Esophagus muscularis mucosa (tissue), 4 donors: ENCODE measurements around the gene KRTAP4-3. TPM values are rescaled to one million over a fixed set of nuclear protein-coding genes. Genes with fewer than 3 reads are reported as not detected.
"Not testable (repeated sequence)": the region's sequence is repeated elsewhere in the genome, so short reads cannot be mapped to it uniquely, and the experiment has no call there.

Source experiments
- DNase-seq: peaks from one replicate; pipeline ENCODE4 v3.0.0-alpha.2; 2017; ENCODE audit errors: extremely low spot score
- H3K27ac ChIP-seq, 4 donors: fragments of 200-600 bp; sonication (generic); replicated peaks in 1 of 4; 1 replicate in 3 of 4; 2 replicates in 1 of 4; pipeline ENCODE4 v1.5.1; 2016 to 2019; ENCODE audit warnings: mild to moderate bottlenecking in 1 of 4
- H3K27me3 ChIP-seq, 4 donors: fragments of 200-600 bp; sonication (generic); one replicate each; pipeline versions ENCODE4 v1.5.1 to v1.6.0; 2016 to 2019
- H3K36me3 ChIP-seq, 4 donors: fragments of 200-600 bp; sonication (generic); one replicate each; pipeline ENCODE4 v1.5.1; 2016 to 2019
- H3K4me1 ChIP-seq, 4 donors: fragments of 200-600 bp; sonication (generic); one replicate each; pipeline ENCODE4 v1.5.1; 2016 to 2019
- H3K4me3 ChIP-seq, 4 donors: fragments of 200-600 bp; sonication (generic); 1 replicate in 2 of 4; 2 replicates in 2 of 4; pipeline ENCODE4 v1.5.1; 2016 to 2019; ENCODE audit warnings: mild to moderate bottlenecking in 4 of 4, moderate library complexity in 1 of 4
- H3K9me3 ChIP-seq, 4 donors: fragments of 200-600 bp; sonication (generic); 1 replicate in 3 of 4; 2 replicates in 1 of 4; pipeline ENCODE4 v1.5.1; 2016 to 2019
- EP300 ChIP-seq: sonication (generic); formaldehyde crosslinking; IDR thresholded peaks from one replicate; pipeline ENCODE4 v1.6.1; 2017; ENCODE audit warnings: antibody characterized with exemption
- POLR2A ChIP-seq: fragments of 450-650 bp; IDR thresholded peaks from one replicate; pipeline ENCODE4 v1.6.1; 2017; ENCODE audit warnings: antibody characterized with exemption, moderate library complexity, mild to moderate bottlenecking, low read depth
- POLR2AphosphoS5 ChIP-seq, 2 donors: sonication (generic); formaldehyde crosslinking; IDR thresholded peaks; one replicate each; pipeline ENCODE4 v1.6.1; 2017; ENCODE audit warnings: antibody characterized with exemption in 2 of 2
- WGBS: methylation state at CpG from one replicate; pipeline ENCODE4 v1.1.5; 2018; 5-methylcytosine and 5-hydroxymethylcytosine counted together
- intact Hi-C: fragments of 100-400 bp; cut with DNase I; formaldehyde crosslinking; loops from one replicate; pipeline ENCODE4 v1.15.1; 2023
- total RNA-seq, 4 donors: library from RNA; depleted of rRNA; stranded (reverse); fragments of >200 nt; gene quantifications; one replicate each; pipeline versions ENCODE4 v1.1.0 to v1.2.1, GENCODE V29; 2016
- TF ChIP-seq, protein P1 (sequence below), 3 experiments: fragments of 200-600 bp in 2 of 3; fragments of 450-650 bp in 1 of 3; sonication (generic) in 2 of 3; IDR thresholded peaks; one replicate each; pipeline ENCODE4 v1.5.1; 2017 to 2019; ENCODE audit warnings: antibody characterized with exemption in 3 of 3, mild to moderate bottlenecking in 2 of 3, moderate library complexity in 1 of 3

The KRTAP4-3 gene
- total RNA-seq, 4 donors from 2014 or later: not detected

DNA sequence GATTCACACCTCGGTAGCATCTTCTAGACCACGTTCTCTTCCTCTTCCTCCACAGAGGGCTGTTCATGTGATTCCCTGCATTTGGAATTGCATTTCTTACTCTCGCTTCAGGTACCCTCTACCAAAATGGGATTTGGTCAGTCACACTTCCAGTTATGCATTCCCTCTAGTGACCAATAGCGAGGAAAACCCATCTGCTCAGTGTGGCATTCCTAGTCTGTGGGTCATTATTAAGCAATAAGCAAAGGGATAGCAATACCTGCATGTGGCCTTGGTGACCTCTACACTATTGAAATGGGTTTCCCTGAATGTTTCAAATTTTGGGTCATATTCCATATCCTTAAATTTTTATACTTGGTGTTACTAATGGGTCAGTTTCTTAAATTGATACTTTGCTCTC is 18.0 kb downstream of the KRTAP4-3 start:
- no peaks in the 10 kb centered on the region for H3K9me3 ChIP-seq
- peaks cover 0 to under 1% (median 0%) of the 10 kb centered on the region in 4 donors for H3K27me3 ChIP-seq
- H3K36me3 ChIP-seq: no peaks in the 10 kb centered on the region
- TF ChIP-seq EP300: no peak
- no peak for TF ChIP-seq POLR2AphosphoS5 (IDR thresholded peaks at IDR 0.05)
- TF ChIP-seq, protein P1, sequence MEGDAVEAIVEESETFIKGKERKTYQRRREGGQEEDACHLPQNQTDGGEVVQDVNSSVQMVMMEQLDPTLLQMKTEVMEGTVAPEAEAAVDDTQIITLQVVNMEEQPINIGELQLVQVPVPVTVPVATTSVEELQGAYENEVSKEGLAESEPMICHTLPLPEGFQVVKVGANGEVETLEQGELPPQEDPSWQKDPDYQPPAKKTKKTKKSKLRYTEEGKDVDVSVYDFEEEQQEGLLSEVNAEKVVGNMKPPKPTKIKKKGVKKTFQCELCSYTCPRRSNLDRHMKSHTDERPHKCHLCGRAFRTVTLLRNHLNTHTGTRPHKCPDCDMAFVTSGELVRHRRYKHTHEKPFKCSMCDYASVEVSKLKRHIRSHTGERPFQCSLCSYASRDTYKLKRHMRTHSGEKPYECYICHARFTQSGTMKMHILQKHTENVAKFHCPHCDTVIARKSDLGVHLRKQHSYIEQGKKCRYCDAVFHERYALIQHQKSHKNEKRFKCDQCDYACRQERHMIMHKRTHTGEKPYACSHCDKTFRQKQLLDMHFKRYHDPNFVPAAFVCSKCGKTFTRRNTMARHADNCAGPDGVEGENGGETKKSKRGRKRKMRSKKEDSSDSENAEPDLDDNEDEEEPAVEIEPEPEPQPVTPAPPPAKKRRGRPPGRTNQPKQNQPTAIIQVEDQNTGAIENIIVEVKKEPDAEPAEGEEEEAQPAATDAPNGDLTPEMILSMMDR (IDR thresholded peaks at IDR 0.05): no peak
- no peak for TF ChIP-seq POLR2A
- WGBS: 89% methylated on average over 4 of the region's 4 CpGs
- H3K4me3 ChIP-seq: no peak overlapping the region
- no peak overlapping the region for H3K27ac ChIP-seq
- intact Hi-C loops: no loop called here
- no peaks in the 10 kb centered on the region for H3K4me1 ChIP-seq
- DNase-seq: no peak

DNA sequence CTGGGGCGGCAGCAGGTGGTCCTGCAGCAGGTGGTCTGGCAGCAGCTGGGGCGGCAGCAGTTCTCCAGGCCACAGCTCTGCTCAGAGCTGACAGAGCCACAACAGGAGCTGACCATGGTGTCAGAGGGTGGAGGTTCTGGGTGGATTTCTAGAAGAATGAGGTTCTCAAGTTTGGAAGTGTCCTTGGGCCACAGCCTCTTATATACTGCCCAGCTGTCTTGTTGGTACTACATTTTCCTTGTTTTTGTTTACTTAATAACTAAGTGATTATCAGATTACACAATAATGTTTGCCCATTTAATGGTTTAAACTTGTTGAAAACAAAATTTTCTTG is 18.4 kb downstream of the KRTAP4-3 start, which contains the start of gene KRTAP4-5:
TSS of gene KRTAP4-5 (minus strand) at position 174 of the 334 bp plus-strand sequence. CDS start at position 116, 58 bp downstream.
- H3K27ac ChIP-seq: no peak within 1 kb of the TSS
- intact Hi-C loops: no loop called here
- no peak within 1 kb of the TSS for H3K4me3 ChIP-seq
- no peak for DNase-seq
- TF ChIP-seq POLR2AphosphoS5 (IDR thresholded peaks at IDR 0.05) (no peak), POLR2A (no peak), EP300 (no peak)
- TF ChIP-seq, protein P1 (IDR thresholded peaks at IDR 0.05): no peak
- H3K9me3 ChIP-seq: no peaks in the 10 kb centered on the region
- WGBS: no CpG with 5 or more reads among the region's 2 CpGs
- H3K27me3 ChIP-seq: no peaks in the 10 kb centered on the region
- H3K36me3 ChIP-seq: no peaks in the 10 kb centered on the region
- no peaks in the 10 kb centered on the region for H3K4me1 ChIP-seq

DNA sequence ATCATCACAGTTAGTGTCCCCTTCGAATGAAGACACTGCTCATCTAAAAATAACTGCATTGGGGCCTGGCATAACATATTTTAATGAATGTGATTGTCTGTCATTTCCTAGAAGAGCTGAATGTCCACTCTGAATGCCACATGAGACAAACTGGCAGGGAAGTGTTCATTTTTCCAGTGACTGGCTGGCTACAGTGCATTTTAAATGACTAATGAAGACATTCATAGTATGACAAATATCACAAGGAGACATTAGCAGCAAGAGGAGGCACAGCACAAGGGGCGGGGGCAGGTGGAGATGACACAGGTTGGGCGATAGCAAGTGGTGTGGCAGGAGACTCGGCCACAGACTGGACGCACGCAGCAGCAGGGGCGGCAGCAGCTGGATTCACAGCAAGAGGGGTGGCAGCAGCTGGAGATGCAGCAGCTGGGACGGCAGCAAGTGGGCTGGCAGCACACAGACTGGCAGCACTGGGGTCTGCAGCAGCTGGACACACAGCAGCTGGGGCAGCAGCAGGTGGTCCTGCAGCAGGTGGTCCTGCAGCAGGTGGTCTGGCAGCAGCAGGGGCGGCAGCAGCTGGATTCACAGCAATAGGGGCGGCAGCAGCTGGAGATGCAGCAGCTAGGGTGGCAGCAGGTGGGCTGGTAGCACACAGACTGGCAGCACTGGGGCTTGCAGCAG is 18.9 kb downstream of the KRTAP4-3 start:
- H3K4me3 ChIP-seq, intact Hi-C loops, H3K27ac ChIP-seq, DNase-seq, H3K36me3 ChIP-seq, H3K4me1 ChIP-seq, H3K9me3 ChIP-seq, H3K27me3 ChIP-seq: not testable (repeated sequence)
- 82% methylated on average over 9 of the region's 10 CpGs for WGBS

DNA sequence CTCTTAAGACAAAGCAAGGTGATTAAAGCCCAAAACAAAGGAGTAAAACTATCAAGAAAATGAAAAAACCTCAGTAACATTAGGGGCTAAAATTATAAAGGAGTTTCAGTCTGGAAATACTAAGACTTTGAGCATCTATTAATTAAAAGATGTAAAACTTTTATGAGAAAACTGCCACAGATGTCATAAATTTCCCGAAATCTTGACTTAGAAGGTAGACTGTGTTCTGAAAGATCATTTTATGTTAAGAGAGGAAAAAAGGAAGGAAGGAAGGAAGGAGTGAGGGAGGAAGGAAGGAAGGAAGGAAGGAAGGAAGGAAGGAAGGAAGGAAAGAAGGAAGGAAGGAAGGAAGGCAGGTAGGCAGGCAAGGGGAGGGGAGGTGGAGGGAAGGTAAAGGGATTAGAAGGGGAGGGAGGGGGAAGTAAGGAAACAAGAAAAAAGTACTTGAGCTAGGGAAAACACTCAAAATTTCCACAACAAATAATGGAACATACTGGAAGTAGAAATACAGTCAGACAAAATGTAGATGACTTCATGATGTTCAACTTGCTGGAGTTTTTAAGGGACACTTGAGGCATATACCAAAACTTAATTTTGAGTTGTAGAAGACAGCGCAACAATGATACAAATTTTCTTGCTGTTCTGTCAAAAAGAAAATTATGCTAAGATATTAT is 20.4 kb downstream of the KRTAP4-3 start:
- intact Hi-C loops: no loop called here
- 73% methylated on average over 2 of the region's 2 CpGs for WGBS
- Histone ChIP-seq H3K4me3 (no peak overlapping the region), H3K9me3 (peaks cover 0 to 15% (median 7%) of the 10 kb centered on the region in 4 donors), H3K27me3 (no peaks in the 10 kb centered on the region), H3K36me3 (no peaks in the 10 kb centered on the region), H3K4me1 (no peaks in the 10 kb centered on the region), H3K27ac (no peak overlapping the region)
- no peak for DNase-seq
- TF ChIP-seq POLR2AphosphoS5 (IDR thresholded peaks at IDR 0.05) (no peak), POLR2A (no peak)

DNA sequence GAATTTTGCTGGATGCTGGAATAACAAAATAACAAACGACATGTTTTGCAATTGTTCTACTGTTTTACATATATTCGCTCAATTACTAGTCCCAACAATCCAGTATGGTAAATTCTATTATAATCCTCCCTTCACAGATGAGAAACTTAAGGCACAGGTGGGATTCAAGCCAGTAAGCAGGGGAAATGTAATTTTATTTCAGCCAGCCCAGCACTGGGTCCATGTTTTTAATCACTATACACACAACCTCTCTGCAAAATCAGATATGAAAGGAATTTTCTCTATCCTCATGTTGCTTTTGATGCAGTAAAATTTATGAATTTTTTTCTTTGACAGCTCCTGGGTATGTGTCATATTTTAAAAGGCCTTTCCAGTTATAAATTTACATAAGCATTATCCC is 22.8 kb downstream of the KRTAP4-3 start:
- Histone ChIP-seq H3K27ac (no peak overlapping the region), H3K4me3 (no peak overlapping the region), H3K9me3 (peaks cover 0 to 27% (median 8%) of the 10 kb centered on the region in 4 donors), H3K36me3 (no peaks in the 10 kb centered on the region), H3K27me3 (no peaks in the 10 kb centered on the region), H3K4me1 (no peaks in the 10 kb centered on the region)
- no peak for DNase-seq
- WGBS: 93% methylated on average over 2 of the region's 2 CpGs
- TF ChIP-seq POLR2AphosphoS5 (IDR thresholded peaks at IDR 0.05) (no peak), EP300 (no peak), POLR2A (no peak)
- TF ChIP-seq, protein P1 (IDR thresholded peaks at IDR 0.05): no peak
- intact Hi-C loops: no loop called here
